Peyer's patch (tissue), 4 donors: ENCODE measurements around the gene HTT. TPM values are rescaled to one million over a fixed set of nuclear protein-coding genes. Genes with fewer than 3 reads are reported as not detected.

Experiments used
- DNase-seq, 3 donors: peaks; one replicate each; pipeline ENCODE4 v3.0.0-alpha.2; 2017 to 2019
- H3K27ac ChIP-seq, 4 donors: fragments of 200-600 bp; sonication (generic); one replicate each; pipeline ENCODE4 v1.5.1; 2016 to 2019
- H3K27me3 ChIP-seq, 2 donors: fragments of 200-600 bp; sonication (generic); one replicate each; pipeline ENCODE4 v1.5.1; 2019
- H3K36me3 ChIP-seq, 3 donors: fragments of 200-600 bp; sonication (generic); one replicate each; pipeline ENCODE4 v1.5.1; 2016 to 2019
- H3K4me1 ChIP-seq, 4 donors: fragments of 200-600 bp; sonication (generic); one replicate each; pipeline ENCODE4 v1.5.1; 2016 to 2019
- H3K4me3 ChIP-seq, 4 donors: fragments of 200-600 bp; sonication (generic); 1 replicate in 3 of 4; 2 replicates in 1 of 4; pipeline ENCODE4 v1.5.1; 2016 to 2019; ENCODE audit warnings: mild to moderate bottlenecking in 1 of 4
- H3K9me3 ChIP-seq, 4 donors: fragments of 200-600 bp; sonication (generic); one replicate each; pipeline ENCODE4 v1.5.1; 2016 to 2019; ENCODE audit warnings: mild to moderate bottlenecking in 1 of 4
- POLR2A ChIP-seq, 2 donors: fragments of 450-650 bp; IDR thresholded peaks; one replicate each; pipeline ENCODE4 v1.5.1; 2017; ENCODE audit warnings: antibody characterized with exemption in 2 of 2, mild to moderate bottlenecking in 2 of 2, moderate library complexity in 2 of 2
- total RNA-seq, 4 donors: library from RNA; depleted of rRNA; stranded (reverse); fragments of >200 nt; gene quantifications; one replicate each; pipeline ENCODE4 v1.1.0, GENCODE V29; 2016
- TF ChIP-seq, protein P1 (sequence below), 6 experiments: fragments of 450-650 bp in 4 of 6; fragments of 200-600 bp in 2 of 6; sonication (generic) in 1 of 6; IDR thresholded peaks; one replicate each; pipeline ENCODE4 v1.5.1; 2017 to 2019; ENCODE audit warnings: antibody characterized with exemption in 6 of 6, mild to moderate bottlenecking in 3 of 6, moderate library complexity in 1 of 6

The HTT gene
- total RNA-seq, 4 donors from 2014 or later, result 62.3 to 133 (median 113) TPM

DNA sequence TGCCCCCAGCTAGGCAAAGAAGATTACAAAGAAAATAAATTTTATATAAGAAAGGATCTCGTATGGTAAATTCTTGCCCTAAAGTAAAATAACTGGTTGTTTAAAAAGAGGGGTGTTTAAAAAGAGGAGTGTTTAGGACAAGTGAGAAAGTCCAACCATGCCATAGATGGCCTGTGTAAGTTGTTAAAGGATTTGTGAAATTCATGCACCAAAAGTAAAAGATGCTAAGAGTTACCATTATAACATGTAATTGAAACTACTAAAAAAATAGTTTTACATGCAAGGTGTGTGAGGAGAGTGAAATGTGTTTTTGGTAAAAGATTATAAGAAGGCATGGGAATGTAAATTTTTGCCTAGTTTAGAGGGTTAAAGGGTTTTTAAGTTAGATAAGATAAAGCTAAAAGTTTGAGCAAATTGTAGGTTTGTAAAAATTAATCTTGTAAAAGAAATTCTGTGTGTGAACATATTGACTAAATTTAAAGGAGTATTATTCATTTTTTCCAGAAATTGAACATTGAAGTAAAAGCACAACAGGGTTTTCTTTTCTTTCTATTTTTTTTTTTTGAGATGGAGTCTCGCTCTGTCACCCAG lies 20.2 kb upstream of the HTT start:
- no peaks in the 10 kb centered on the region for H3K4me1 ChIP-seq
- TF ChIP-seq, protein P1, sequence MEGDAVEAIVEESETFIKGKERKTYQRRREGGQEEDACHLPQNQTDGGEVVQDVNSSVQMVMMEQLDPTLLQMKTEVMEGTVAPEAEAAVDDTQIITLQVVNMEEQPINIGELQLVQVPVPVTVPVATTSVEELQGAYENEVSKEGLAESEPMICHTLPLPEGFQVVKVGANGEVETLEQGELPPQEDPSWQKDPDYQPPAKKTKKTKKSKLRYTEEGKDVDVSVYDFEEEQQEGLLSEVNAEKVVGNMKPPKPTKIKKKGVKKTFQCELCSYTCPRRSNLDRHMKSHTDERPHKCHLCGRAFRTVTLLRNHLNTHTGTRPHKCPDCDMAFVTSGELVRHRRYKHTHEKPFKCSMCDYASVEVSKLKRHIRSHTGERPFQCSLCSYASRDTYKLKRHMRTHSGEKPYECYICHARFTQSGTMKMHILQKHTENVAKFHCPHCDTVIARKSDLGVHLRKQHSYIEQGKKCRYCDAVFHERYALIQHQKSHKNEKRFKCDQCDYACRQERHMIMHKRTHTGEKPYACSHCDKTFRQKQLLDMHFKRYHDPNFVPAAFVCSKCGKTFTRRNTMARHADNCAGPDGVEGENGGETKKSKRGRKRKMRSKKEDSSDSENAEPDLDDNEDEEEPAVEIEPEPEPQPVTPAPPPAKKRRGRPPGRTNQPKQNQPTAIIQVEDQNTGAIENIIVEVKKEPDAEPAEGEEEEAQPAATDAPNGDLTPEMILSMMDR (IDR thresholded peaks at IDR 0.05), result no peak
- no peak for TF ChIP-seq POLR2A (IDR thresholded peaks at IDR 0.05)
- H3K9me3 ChIP-seq, result no peaks in the 10 kb centered on the region
- DNase-seq, result no peak
- H3K27me3 ChIP-seq, result no peaks in the 10 kb centered on the region
- no peaks in the 10 kb centered on the region for H3K36me3 ChIP-seq
- no peak overlapping the region for H3K4me3 ChIP-seq
- H3K27ac ChIP-seq, result no peak overlapping the region

DNA sequence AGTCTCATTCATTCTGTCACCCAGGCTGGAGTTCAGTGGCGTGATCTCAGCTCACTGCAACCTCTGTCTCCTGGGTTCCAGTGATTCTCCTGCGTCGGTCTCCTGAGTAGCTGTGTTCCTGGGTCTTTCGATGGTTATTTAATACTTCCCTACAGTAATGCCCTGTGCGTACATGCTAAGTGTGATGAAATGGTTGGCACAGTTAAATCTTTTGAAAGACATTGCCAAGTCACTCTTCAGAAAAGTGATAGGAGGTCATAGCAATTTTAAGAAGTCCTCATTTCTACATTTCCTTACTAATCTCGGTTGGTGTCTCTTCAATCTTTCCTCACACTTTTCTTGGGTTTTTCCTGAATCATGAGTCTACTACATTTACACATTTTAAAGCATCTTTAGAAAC lies 14.5 kb upstream of the HTT start:
- Histone ChIP-seq H3K9me3 (no peaks in the 10 kb centered on the region), H3K27ac (no peak overlapping the region), H3K27me3 (no peaks in the 10 kb centered on the region), H3K36me3 (no peaks in the 10 kb centered on the region), H3K4me1 (no peaks in the 10 kb centered on the region), H3K4me3 (no peak overlapping the region)
- TF ChIP-seq POLR2A (IDR thresholded peaks at IDR 0.05), result no peak
- TF ChIP-seq, protein P1 (IDR thresholded peaks at IDR 0.05), result no peak
- no peak for DNase-seq

DNA sequence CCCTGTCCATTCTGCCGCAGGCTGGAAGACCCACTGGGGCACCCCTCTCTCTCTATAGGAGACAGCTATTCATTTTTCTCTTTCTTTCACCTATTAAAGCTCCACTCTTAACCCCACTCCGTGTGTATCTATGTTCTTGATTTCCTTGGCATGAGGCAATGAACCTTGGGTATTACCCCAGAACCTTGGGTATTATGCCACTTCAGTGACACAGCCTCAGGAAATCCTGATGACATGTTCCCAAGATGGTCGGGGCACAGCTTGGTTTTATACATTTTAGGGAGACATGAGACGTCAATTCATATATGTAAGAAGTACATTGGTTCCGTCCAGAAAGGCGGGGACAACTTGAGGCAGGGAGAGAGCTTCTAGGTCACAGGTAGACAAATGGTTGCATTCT lies 13.5 kb upstream of the HTT start:
- H3K9me3 ChIP-seq, result no peaks in the 10 kb centered on the region
- H3K4me1 ChIP-seq, result no peaks in the 10 kb centered on the region
- H3K4me3 ChIP-seq, result no peak overlapping the region
- no peaks in the 10 kb centered on the region for H3K36me3 ChIP-seq
- no peak overlapping the region for H3K27ac ChIP-seq
- no peak for DNase-seq
- no peaks in the 10 kb centered on the region for H3K27me3 ChIP-seq
- no peak for TF ChIP-seq POLR2A (IDR thresholded peaks at IDR 0.05)
- TF ChIP-seq, protein P1 (IDR thresholded peaks at IDR 0.05), result no peak

DNA sequence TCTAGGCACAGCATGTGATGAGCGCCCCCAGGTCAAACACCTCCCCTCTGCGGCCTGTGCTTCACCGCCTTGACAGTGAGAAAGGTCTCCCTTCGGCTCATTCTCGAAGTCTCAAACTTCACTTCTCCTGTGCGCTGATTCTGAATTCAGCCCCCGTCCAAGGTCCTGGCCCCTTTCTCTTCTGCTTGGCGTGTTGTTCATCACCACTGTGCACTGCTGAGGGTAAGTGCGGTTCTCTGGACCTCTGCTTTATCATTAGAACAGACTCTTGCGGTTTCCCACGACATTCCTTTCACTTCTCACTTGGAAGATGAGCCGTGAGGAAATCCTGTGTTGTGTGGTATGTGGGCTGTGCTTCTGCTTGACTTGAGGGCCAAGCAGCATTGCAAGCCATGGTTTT lies 12.0 kb upstream of the HTT start:
- TF ChIP-seq, protein P1 (IDR thresholded peaks at IDR 0.05), result no peak
- no peak for TF ChIP-seq POLR2A (IDR thresholded peaks at IDR 0.05)
- H3K36me3 ChIP-seq, result no peaks in the 10 kb centered on the region
- no peaks in the 10 kb centered on the region for H3K9me3 ChIP-seq
- H3K27me3 ChIP-seq, result no peaks in the 10 kb centered on the region
- no peak for DNase-seq
- no peak overlapping the region for H3K27ac ChIP-seq
- H3K4me3 ChIP-seq, result no peak overlapping the region
- no peaks in the 10 kb centered on the region for H3K4me1 ChIP-seq

DNA sequence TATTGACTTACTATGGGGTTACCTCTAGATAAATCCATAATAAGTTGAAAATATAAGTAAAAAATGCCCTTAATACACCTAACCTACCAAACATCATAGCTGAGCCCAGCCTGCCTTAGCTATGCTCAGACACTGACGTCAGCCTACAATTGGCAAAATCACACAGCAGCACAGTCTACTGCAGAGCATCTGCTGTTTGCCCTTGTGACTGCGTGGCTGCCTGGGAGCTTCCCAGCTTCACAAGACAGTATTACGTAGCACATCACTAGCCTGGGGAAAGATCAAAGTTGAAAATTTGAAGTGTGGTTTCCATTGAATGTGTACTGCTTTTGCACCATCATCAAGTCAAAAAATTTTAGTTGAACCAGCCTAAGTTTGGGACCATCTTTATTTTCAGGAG lies 8.9 kb upstream of the HTT start:
- Histone ChIP-seq H3K27me3 (no peaks in the 10 kb centered on the region), H3K9me3 (no peaks in the 10 kb centered on the region), H3K4me1 (no peaks in the 10 kb centered on the region), H3K36me3 (no peaks in the 10 kb centered on the region), H3K27ac (no peak overlapping the region), H3K4me3 (no peak overlapping the region)
- no peak for DNase-seq
- TF ChIP-seq, protein P1 (IDR thresholded peaks at IDR 0.05), result no peak
